ENCODE results near the gene PDIA6.

- no peak for TF ChIP-seq CTCF (IDR thresholded peaks at IDR 0.05)
- no peak for TF ChIP-seq REST (IDR thresholded peaks at IDR 0.05; ENCODE audit: insufficient read depth in 1 of 2, low read depth in 2 of 2, low read length in 1 of 2)
- TF ChIP-seq SIN3A (IDR thresholded peaks at IDR 0.05; ENCODE audit: borderline replicate concordance, insufficient read depth, low read depth, low read length) = no peak
- no peak for TF ChIP-seq POLR2AphosphoS5 (IDR thresholded peaks at IDR 0.05; ENCODE audit: low read depth, low read length)
- TF ChIP-seq TCF7L2 (IDR thresholded peaks at IDR 0.05; ENCODE audit: low read depth, low read length) = no peak
Measured at GRCh38 chr2:10776231-10776977, 36.2 kb downstream of the PDIA6 start.
